PC-9 (cell line): ENCODE data around the gene DGKK. TPM values are rescaled to one million over a fixed set of nuclear protein-coding genes. Genes with fewer than 3 reads are reported as not detected.

Source experiments
- BruUV-seq: library from RNA; stranded (reverse); fragments of 400-500 nt; replicated peaks from 2 replicates; lab custom pipeline; 2021; lab: Mats Ljungman, UMichigan
- CTCF ChIA-PET: fragments of 300-600 bp; sonication (Branson Sonifier 250); formaldehyde crosslinking; loops from one replicate; lab custom pipeline; 2022; ENCODE audit warnings: antibody characterized with exemption; lab: Charles Lee
- POLR2A ChIA-PET: fragments of 300-600 bp; sonication (Branson Sonifier 250); formaldehyde crosslinking; loops from one replicate; lab custom pipeline; 2022; ENCODE audit warnings: antibody characterized with exemption; ENCODE audit not compliant: unreplicated experiment; lab: Charles Lee
- DNase-seq, 2 experiments: peaks; one replicate each; pipeline versions ENCODE4 v3.0.0 to v3.0.0-alpha.2; 2015 to 2022; ENCODE audit warnings: mixed read lengths in 1 of 2
- H2AFZ ChIP-seq: fragments of 200-600 bp; sonication (generic); 2 replicates; pipeline ENCODE4 v1.8.1; 2017; ENCODE audit warnings: antibody characterized with exemption
- H3F3A ChIP-seq: fragments of 200-600 bp; sonication (generic); 2 replicates; pipeline ENCODE4 v1.8.1; 2017; ENCODE audit warnings: antibody characterized with exemption, mild to moderate bottlenecking, low read depth; ENCODE audit not compliant: insufficient read depth
- H3K27ac ChIP-seq: fragments of 200-600 bp; sonication (generic); 2 replicates; pipeline ENCODE4 v1.6.1; 2016; ENCODE audit warnings: mixed run types
- H3K27me3 ChIP-seq: fragments of 200-600 bp; sonication (generic); 2 replicates; pipeline ENCODE4 v1.6.1; 2016; ENCODE audit warnings: low read depth, mixed run types; ENCODE audit not compliant: insufficient read depth
- H3K36me3 ChIP-seq: fragments of 200-600 bp; sonication (generic); 2 replicates; pipeline ENCODE4 v1.6.1; 2016; ENCODE audit warnings: low read depth, mixed run types
- H3K4me1 ChIP-seq: fragments of 200-600 bp; sonication (generic); replicated peaks from 2 replicates; pipeline ENCODE4 v1.6.1; 2016; ENCODE audit warnings: mixed run types; ENCODE audit not compliant: insufficient read depth
- H3K4me2 ChIP-seq: fragments of 200-600 bp; sonication (generic); 2 replicates; pipeline ENCODE4 v1.6.1; 2017; ENCODE audit warnings: mixed run types
- H3K4me3 ChIP-seq: fragments of 200-600 bp; sonication (generic); 2 replicates; pipeline ENCODE4 v1.6.1; 2016; ENCODE audit warnings: mixed run types
- H3K79me2 ChIP-seq: fragments of 200-600 bp; sonication (generic); 2 replicates; pipeline ENCODE4 v1.6.1; 2017; ENCODE audit warnings: low read depth, mixed run types
- H3K9me2 ChIP-seq: fragments of 200-600 bp; sonication (generic); 2 replicates; pipeline ENCODE4 v1.8.1; 2017; ENCODE audit warnings: mild to moderate bottlenecking; ENCODE audit not compliant: insufficient read depth
- H3K9me3 ChIP-seq: fragments of 200-600 bp; sonication (generic); 2 replicates; pipeline ENCODE4 v1.8.1; 2016; ENCODE audit warnings: low read depth; ENCODE audit not compliant: insufficient read depth
- H4K20me1 ChIP-seq: fragments of 200-600 bp; sonication (generic); 2 replicates; pipeline ENCODE4 v1.8.1; 2017; ENCODE audit not compliant: insufficient read depth
- CTCF ChIP-seq: fragments of 200-600 bp; sonication (generic); conservative IDR thresholded peaks from 2 replicates; pipeline ENCODE4 v1.6.1; 2017; ENCODE audit warnings: mixed run types, antibody characterized with exemption, mild to moderate bottlenecking, moderate library complexity
- EZH2 ChIP-seq: fragments of 200-600 bp; sonication (generic); IDR thresholded peaks from 2 replicates; pipeline ENCODE4 v1.8.0; 2017; ENCODE audit warnings: antibody characterized with exemption, low read depth
- intact Hi-C: fragments of 100-400 bp; cut with micrococcal nuclease; formaldehyde crosslinking; loops from one replicate; pipeline ENCODE4 v1.10.0; 2022; ENCODE audit not compliant: unreplicated experiment
- total RNA-seq: library from RNA; stranded (reverse); gene quantifications from 2 replicates; pipeline ENCODE4 v1.2.3, GENCODE V29; 2021

The DGKK gene
- total RNA-seq, 1 experiment from 2014 or later = not detected

GRCh38 chrX:50456712-50457484 is 13.7 kb downstream of the DGKK start:
- no peak for DNase-seq
- H4K20me1 ChIP-seq = no peaks in the 10 kb centered on the region
- H3K27me3 ChIP-seq = no peaks in the 10 kb centered on the region
- no peaks in the 10 kb centered on the region for H3K36me3 ChIP-seq
- BruUV-seq = no TSS peak
- H3K4me1 ChIP-seq = no peaks in the 10 kb centered on the region
- intact Hi-C loops = no loop called here
- no peaks in the 10 kb centered on the region for H3K9me2 ChIP-seq
- H3K4me3 ChIP-seq = no peak overlapping the region
- H3K9me3 ChIP-seq = no peaks in the 10 kb centered on the region
- TF ChIP-seq EZH2 (no peak), CTCF (no peak)
- no peak overlapping the region for H2AFZ ChIP-seq
- CTCF ChIA-PET = no interaction called here
- H3K79me2 ChIP-seq = no peaks in the 10 kb centered on the region
- POLR2A ChIA-PET = no interaction called here
- no peak overlapping the region for H3K4me2 ChIP-seq
- H3K27ac ChIP-seq = no peak overlapping the region
- H3F3A ChIP-seq = no peaks in the 10 kb centered on the region

- no peak overlapping the region for H3K27ac ChIP-seq
- no peaks in the 10 kb centered on the region for H3K4me1 ChIP-seq
- CTCF ChIA-PET = no interaction called here
- intact Hi-C loops = no loop called here
- H3K27me3 ChIP-seq = no peaks in the 10 kb centered on the region
- H4K20me1 ChIP-seq = no peaks in the 10 kb centered on the region
- no peaks in the 10 kb centered on the region for H3K9me3 ChIP-seq
- H3K4me3 ChIP-seq = no peak overlapping the region
- H2AFZ ChIP-seq = no peak overlapping the region
- DNase-seq = no peak
- H3K9me2 ChIP-seq = no peaks in the 10 kb centered on the region
- H3K36me3 ChIP-seq = no peaks in the 10 kb centered on the region
- no peaks in the 10 kb centered on the region for H3F3A ChIP-seq
- TF ChIP-seq CTCF = no peak
- TF ChIP-seq EZH2 = no peak
- BruUV-seq = no TSS peak
- H3K4me2 ChIP-seq = no peak overlapping the region
- POLR2A ChIA-PET = no interaction called here
- no peaks in the 10 kb centered on the region for H3K79me2 ChIP-seq
These were observed 17.8 kb downstream of the DGKK start for GRCh38 chrX:50452782-50453181.

- POLR2A ChIA-PET = no interaction called here
- Histone ChIP-seq H2AFZ (no peak overlapping the region), H3K4me2 (no peak overlapping the region), H3K9me2 (no peaks in the 10 kb centered on the region), H3K27ac (no peak overlapping the region), H3K4me1 (no peaks in the 10 kb centered on the region), H3K4me3 (no peak overlapping the region), H3F3A (no peaks in the 10 kb centered on the region), H3K9me3 (no peaks in the 10 kb centered on the region), H3K79me2 (no peaks in the 10 kb centered on the region), H3K36me3 (no peaks in the 10 kb centered on the region), H3K27me3 (no peaks in the 10 kb centered on the region), H4K20me1 (no peaks in the 10 kb centered on the region)
- CTCF ChIA-PET = no interaction called here
- intact Hi-C loops = no loop called here
- TF ChIP-seq CTCF (no peak), EZH2 (no peak)
- DNase-seq = no peak
- no TSS peak for BruUV-seq
These were observed 20.3 kb downstream of the DGKK start for GRCh38 chrX:50450324-50450723.
